ENCODE measurements around the gene C5orf22.
"Not testable (repeated sequence)": the region's sequence is repeated elsewhere in the genome, so short reads cannot be mapped to it uniquely, and the experiment has no call there.

Gene C5orf22

GRCh38 chr5:31554552-31554951 is 22.5 kb downstream of the C5orf22 start:
- DNase-seq, result no peak

GRCh38 chr5:31556461-31556860 is 24.4 kb downstream of the C5orf22 start:
- peak; percentile 49 for DNase-seq

GRCh38 chr5:31559942-31560341 is 27.8 kb downstream of the C5orf22 start:
- no peak for DNase-seq

GRCh38 chr5:31561946-31562345 is 29.8 kb downstream of the C5orf22 start:
- no peak for DNase-seq

- no peak for DNase-seq
Observed at GRCh38 chr5:31563216-31563615, 31.1 kb downstream of the C5orf22 start.

GRCh38 chr5:31566362-31566761 is 34.3 kb downstream of the C5orf22 start:
- not testable (repeated sequence) for DNase-seq

- DNase-seq, result no peak
Observed at GRCh38 chr5:31568302-31568835, 36.3 kb downstream of the C5orf22 start.

GRCh38 chr5:31569068-31569467 is 37.0 kb downstream of the C5orf22 start:
- DNase-seq, result no peak

- no peak for DNase-seq
Observed at GRCh38 chr5:31573494-31574142, 41.5 kb downstream of the C5orf22 start.

GRCh38 chr5:31574772-31575171 is 42.7 kb downstream of the C5orf22 start:
- DNase-seq, result no peak

- DNase-seq, result no peak
Observed at GRCh38 chr5:31577438-31577837, 45.3 kb downstream of the C5orf22 start.

GRCh38 chr5:31579558-31579957 is 47.5 kb downstream of the C5orf22 start:
- no peak for DNase-seq

GRCh38 chr5:31581498-31582099 is 49.5 kb downstream of the C5orf22 start:
- DNase-seq, result peak; percentile 43

GRCh38 chr5:31583129-31583528 is 51.0 kb downstream of the C5orf22 start:
- no peak for DNase-seq

- no peak for DNase-seq
Observed at GRCh38 chr5:31585166-31585894, 53.2 kb downstream of the C5orf22 start.

GRCh38 chr5:31585895-31586270 is 53.8 kb downstream of the C5orf22 start:
- DNase-seq, result peak; percentile 75

- no peak for DNase-seq
Observed at GRCh38 chr5:31587546-31587945, 55.4 kb downstream of the C5orf22 start.

GRCh38 chr5:31593665-31594064 is 61.6 kb downstream of the C5orf22 start:
- no peak for DNase-seq

GRCh38 chr5:31596354-31596753 is 64.3 kb downstream of the C5orf22 start:
- DNase-seq, result no peak

GRCh38 chr5:31598640-31599611 is 66.8 kb downstream of the C5orf22 start:
- no peak for DNase-seq

- not testable (repeated sequence) for DNase-seq
Observed at GRCh38 chr5:31602305-31602704, 70.2 kb downstream of the C5orf22 start.

GRCh38 chr5:31604240-31604639 is 72.1 kb downstream of the C5orf22 start:
- no peak for DNase-seq

GRCh38 chr5:31604644-31605043 is 72.5 kb downstream of the C5orf22 start:
- no peak for DNase-seq
